Panc1 (cell line): ENCODE measurements around the gene PWP1. TPM values are rescaled to one million over a fixed set of nuclear protein-coding genes. Genes with fewer than 3 reads are reported as not detected.
A peak's percentile ranks its signal among the peaks of the same experiment; 100 is the strongest.

ENCODE experiments used
- ATAC-seq: fragments of 200-7000 bp; cut with Tn5 transposase; 2 replicates; pipeline ENCODE4 v1.9.1; 2020; ENCODE audit warnings: mild to moderate bottlenecking, moderate library complexity
- BruUV-seq: library from RNA; stranded (reverse); fragments of 400-500 nt; replicated peaks from 2 replicates; lab custom pipeline; 2021; lab: Mats Ljungman, UMichigan
- CTCF ChIA-PET: fragments of 300-600 bp; sonication (Branson Sonifier 250); formaldehyde crosslinking; loops from one replicate; lab custom pipeline; 2022; ENCODE audit warnings: antibody characterized with exemption; lab: Charles Lee
- POLR2A ChIA-PET: fragments of 300-600 bp; sonication (Branson Sonifier 250); formaldehyde crosslinking; loops from one replicate; lab custom pipeline; 2022; ENCODE audit warnings: antibody characterized with exemption; lab: Charles Lee
- DNase-seq: peaks from one replicate; pipeline ENCODE4 v3.0.0-alpha.2; 2010; ENCODE audit warnings: low read depth, low spot score
- H3K27ac ChIP-seq: 2 replicates; pipeline ENCODE4 v1.5.1; 2011; ENCODE audit warnings: mild to moderate bottlenecking, low read length, inconsistent platforms
- H3K27me3 ChIP-seq: fragments of 200-500 bp; sonication (Bioruptor generic); 2 replicates; pipeline ENCODE4 v1.6.0; 2014; ENCODE audit warnings: low read length, inconsistent platforms; ENCODE audit not compliant: control insufficient read depth, insufficient read depth
- H3K36me3 ChIP-seq: fragments of 200-500 bp; sonication (Bioruptor generic); 2 replicates; pipeline ENCODE4 v1.5.1; 2014; ENCODE audit warnings: inconsistent platforms, mild to moderate bottlenecking, low read length, moderate library complexity; ENCODE audit not compliant: control insufficient read depth, insufficient read depth
- H3K4me1 ChIP-seq: 2 replicates; pipeline ENCODE4 v1.5.1; 2011; ENCODE audit warnings: inconsistent platforms, mild to moderate bottlenecking, low read length, moderate library complexity; ENCODE audit not compliant: control insufficient read depth, insufficient read depth
- H3K4me3 ChIP-seq, 2 experiments: 2 replicates each; pipeline ENCODE4 v1.5.1; 2011 to 2012; ENCODE audit warnings: low read depth in 2 of 2, low read length in 2 of 2, mild to moderate bottlenecking in 2 of 2, inconsistent platforms in 1 of 2, moderate library complexity in 1 of 2
- H3K9me3 ChIP-seq: fragments of 200-500 bp; sonication (Bioruptor generic); 2 replicates; pipeline ENCODE4 v1.5.1; 2014; ENCODE audit warnings: low read depth, mild to moderate bottlenecking, inconsistent platforms, low read length, moderate library complexity; ENCODE audit not compliant: control insufficient read depth, insufficient read depth
- POLR2AphosphoS5 ChIP-seq: IDR thresholded peaks from 2 replicates; pipeline ENCODE4 v1.6.1; 2012; ENCODE audit warnings: mild to moderate bottlenecking, low read depth, low read length, moderate library complexity
- SIN3A ChIP-seq: IDR thresholded peaks from 2 replicates; pipeline ENCODE4 v1.6.1; 2012; ENCODE audit warnings: low read depth, mild to moderate bottlenecking, low read length, moderate library complexity, borderline replicate concordance; ENCODE audit not compliant: insufficient read depth
- TCF7L2 ChIP-seq: IDR thresholded peaks from 2 replicates; pipeline ENCODE4 v1.6.1; 2011; ENCODE audit warnings: mild to moderate bottlenecking, low read depth, low read length, inconsistent platforms
- in situ Hi-C: cut with HindIII; loops from 2 replicates; pipeline ENCODE4 v1.10.0; 2016; ENCODE audit warnings: low sequenced_read_pairs, low pct_unique_long_range_greater_than_20kb
- intact Hi-C: fragments of 100-400 bp; cut with micrococcal nuclease; formaldehyde crosslinking; loops from one replicate; pipeline ENCODE4 v1.10.0; 2022; ENCODE audit not compliant: unreplicated experiment
- total RNA-seq: library from RNA; stranded (reverse); gene quantifications from one replicate; pipeline ENCODE4 v1.2.1, GENCODE V29; 2021; ENCODE audit not compliant: unreplicated experiment
- TF ChIP-seq, protein P1 (sequence below), 2 experiments: IDR thresholded peaks; 2 replicates each; pipeline ENCODE4 v1.6.1; 2011 to 2012; ENCODE audit warnings: low read depth in 2 of 2, control low read depth in 1 of 2, low read length in 1 of 2, mild to moderate bottlenecking in 1 of 2, moderate library complexity in 1 of 2; ENCODE audit not compliant: insufficient read depth in 1 of 2
- TF ChIP-seq, protein P2 (sequence below): fragments of 450-650 bp; IDR thresholded peaks from 2 replicates; pipeline ENCODE4 v1.5.1; 2017; ENCODE audit warnings: mild to moderate bottlenecking

The PWP1 gene
- total RNA-seq, 1 experiment from 2014 or later = 61.7 TPM

- peak; percentile 60 for ATAC-seq
- CTCF ChIA-PET = no interaction called here
- in situ Hi-C loops = no loop called here
Observed at GRCh38 chr12:107730618-107731341, 45.2 kb downstream of the PWP1 start.

GRCh38 chr12:107731366-107731765 is 45.8 kb downstream of the PWP1 start:
- intact Hi-C loops = no loop called here
- peak; percentile 46; the same call in 1 of the 2 replicates for ATAC-seq
- CTCF ChIA-PET = no interaction called here

More at GRCh38 chr12:107730618-107731341, 45.2 kb downstream of the PWP1 start:
- Histone ChIP-seq H3K9me3 (no peaks in the 10 kb centered on the region), H3K36me3 (peaks cover 10% of the 10 kb centered on the region; the same call in 1 of the 2 replicates), H3K4me3 (no peak overlapping the region), H3K4me1 (no peaks in the 10 kb centered on the region), H3K27me3 (no peaks in the 10 kb centered on the region), H3K27ac (no peak overlapping the region)
- intact Hi-C loops = no loop called here
- no peak for DNase-seq
- BruUV-seq = no TSS peak
- POLR2A ChIA-PET = no interaction called here
- no peak for TF ChIP-seq SIN3A
- TF ChIP-seq, protein P1, sequence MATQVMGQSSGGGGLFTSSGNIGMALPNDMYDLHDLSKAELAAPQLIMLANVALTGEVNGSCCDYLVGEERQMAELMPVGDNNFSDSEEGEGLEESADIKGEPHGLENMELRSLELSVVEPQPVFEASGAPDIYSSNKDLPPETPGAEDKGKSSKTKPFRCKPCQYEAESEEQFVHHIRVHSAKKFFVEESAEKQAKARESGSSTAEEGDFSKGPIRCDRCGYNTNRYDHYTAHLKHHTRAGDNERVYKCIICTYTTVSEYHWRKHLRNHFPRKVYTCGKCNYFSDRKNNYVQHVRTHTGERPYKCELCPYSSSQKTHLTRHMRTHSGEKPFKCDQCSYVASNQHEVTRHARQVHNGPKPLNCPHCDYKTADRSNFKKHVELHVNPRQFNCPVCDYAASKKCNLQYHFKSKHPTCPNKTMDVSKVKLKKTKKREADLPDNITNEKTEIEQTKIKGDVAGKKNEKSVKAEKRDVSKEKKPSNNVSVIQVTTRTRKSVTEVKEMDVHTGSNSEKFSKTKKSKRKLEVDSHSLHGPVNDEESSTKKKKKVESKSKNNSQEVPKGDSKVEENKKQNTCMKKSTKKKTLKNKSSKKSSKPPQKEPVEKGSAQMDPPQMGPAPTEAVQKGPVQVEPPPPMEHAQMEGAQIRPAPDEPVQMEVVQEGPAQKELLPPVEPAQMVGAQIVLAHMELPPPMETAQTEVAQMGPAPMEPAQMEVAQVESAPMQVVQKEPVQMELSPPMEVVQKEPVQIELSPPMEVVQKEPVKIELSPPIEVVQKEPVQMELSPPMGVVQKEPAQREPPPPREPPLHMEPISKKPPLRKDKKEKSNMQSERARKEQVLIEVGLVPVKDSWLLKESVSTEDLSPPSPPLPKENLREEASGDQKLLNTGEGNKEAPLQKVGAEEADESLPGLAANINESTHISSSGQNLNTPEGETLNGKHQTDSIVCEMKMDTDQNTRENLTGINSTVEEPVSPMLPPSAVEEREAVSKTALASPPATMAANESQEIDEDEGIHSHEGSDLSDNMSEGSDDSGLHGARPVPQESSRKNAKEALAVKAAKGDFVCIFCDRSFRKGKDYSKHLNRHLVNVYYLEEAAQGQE (IDR thresholded peaks at IDR 0.05; ENCODE audit: insufficient read depth in 1 of 2, low read depth in 2 of 2, low read length in 1 of 2) = no peak

More at GRCh38 chr12:107731366-107731765, 45.8 kb downstream of the PWP1 start:
- H3K9me3 ChIP-seq = no peaks in the 10 kb centered on the region
- H3K27ac ChIP-seq = no peak overlapping the region
- TF ChIP-seq POLR2AphosphoS5 (no peak), SIN3A (no peak), TCF7L2 (no peak)
- TF ChIP-seq, protein P1 (IDR thresholded peaks at IDR 0.05; ENCODE audit: insufficient read depth in 1 of 2, low read depth in 2 of 2, low read length in 1 of 2) = no peak
- TF ChIP-seq, protein P2, sequence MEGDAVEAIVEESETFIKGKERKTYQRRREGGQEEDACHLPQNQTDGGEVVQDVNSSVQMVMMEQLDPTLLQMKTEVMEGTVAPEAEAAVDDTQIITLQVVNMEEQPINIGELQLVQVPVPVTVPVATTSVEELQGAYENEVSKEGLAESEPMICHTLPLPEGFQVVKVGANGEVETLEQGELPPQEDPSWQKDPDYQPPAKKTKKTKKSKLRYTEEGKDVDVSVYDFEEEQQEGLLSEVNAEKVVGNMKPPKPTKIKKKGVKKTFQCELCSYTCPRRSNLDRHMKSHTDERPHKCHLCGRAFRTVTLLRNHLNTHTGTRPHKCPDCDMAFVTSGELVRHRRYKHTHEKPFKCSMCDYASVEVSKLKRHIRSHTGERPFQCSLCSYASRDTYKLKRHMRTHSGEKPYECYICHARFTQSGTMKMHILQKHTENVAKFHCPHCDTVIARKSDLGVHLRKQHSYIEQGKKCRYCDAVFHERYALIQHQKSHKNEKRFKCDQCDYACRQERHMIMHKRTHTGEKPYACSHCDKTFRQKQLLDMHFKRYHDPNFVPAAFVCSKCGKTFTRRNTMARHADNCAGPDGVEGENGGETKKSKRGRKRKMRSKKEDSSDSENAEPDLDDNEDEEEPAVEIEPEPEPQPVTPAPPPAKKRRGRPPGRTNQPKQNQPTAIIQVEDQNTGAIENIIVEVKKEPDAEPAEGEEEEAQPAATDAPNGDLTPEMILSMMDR = no peak
- H3K4me1 ChIP-seq = no peaks in the 10 kb centered on the region
- no peaks in the 10 kb centered on the region for H3K27me3 ChIP-seq
- H3K36me3 ChIP-seq = peaks cover 10% of the 10 kb centered on the region; the same call in 1 of the 2 replicates
- POLR2A ChIA-PET = no interaction called here
- no peak for DNase-seq
- in situ Hi-C loops = no loop called here
- no peak overlapping the region for H3K4me3 ChIP-seq
- BruUV-seq = no TSS peak
